Testis (tissue), 2 donors: ENCODE results near the gene FILIP1.

Source experiments
- POLR2A ChIP-seq: fragments of 450-650 bp; IDR thresholded peaks from one replicate; pipeline ENCODE4 v1.6.1; 2017; ENCODE audit warnings: antibody characterized with exemption, mild to moderate bottlenecking, moderate library complexity
- TF ChIP-seq, protein P1 (sequence below), 3 experiments: fragments of 450-650 bp in 2 of 3; fragments of 200-600 bp in 1 of 3; sonication (generic) in 1 of 3; IDR thresholded peaks; one replicate each; pipeline ENCODE4 v1.5.1; 2016 to 2019; ENCODE audit warnings: antibody characterized with exemption in 3 of 3, mild to moderate bottlenecking in 2 of 3, moderate library complexity in 1 of 3

DNA sequence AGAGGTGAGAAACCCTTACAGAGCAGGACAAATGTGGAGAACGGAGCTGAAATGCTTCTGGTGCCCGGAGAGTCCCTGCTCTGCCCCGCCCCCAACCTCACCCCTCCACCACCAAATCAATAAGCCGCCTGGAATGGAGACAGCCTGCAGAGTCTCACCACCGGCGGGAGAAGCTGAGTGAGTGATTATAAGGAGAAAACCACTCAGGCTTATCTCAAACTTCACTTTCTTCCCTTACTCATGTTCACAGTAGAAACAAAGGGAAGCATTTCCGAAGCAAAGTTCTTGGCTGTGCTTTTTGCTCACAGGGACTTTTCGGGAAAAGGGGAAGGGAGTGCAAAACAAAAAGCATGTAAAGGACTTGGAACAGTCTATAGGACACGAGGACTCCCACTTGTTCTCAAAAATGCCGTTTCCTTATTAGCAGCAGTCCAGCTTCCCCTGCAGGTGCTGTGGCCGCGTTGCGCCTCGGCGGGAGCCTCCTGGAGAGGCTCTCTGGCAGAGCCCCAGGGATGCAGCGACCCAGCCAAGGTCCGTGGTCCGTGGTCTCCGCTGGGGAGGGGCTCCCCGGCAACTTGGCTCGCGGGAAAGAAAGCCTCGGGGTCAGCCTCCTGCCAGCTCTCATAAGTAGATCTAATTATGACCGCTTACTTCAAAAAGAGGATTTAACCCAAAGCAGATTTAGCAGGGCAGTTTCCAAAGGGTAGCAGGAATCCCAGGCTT lies 144.2 kb downstream of the FILIP1 start:
- TF ChIP-seq, protein P1, sequence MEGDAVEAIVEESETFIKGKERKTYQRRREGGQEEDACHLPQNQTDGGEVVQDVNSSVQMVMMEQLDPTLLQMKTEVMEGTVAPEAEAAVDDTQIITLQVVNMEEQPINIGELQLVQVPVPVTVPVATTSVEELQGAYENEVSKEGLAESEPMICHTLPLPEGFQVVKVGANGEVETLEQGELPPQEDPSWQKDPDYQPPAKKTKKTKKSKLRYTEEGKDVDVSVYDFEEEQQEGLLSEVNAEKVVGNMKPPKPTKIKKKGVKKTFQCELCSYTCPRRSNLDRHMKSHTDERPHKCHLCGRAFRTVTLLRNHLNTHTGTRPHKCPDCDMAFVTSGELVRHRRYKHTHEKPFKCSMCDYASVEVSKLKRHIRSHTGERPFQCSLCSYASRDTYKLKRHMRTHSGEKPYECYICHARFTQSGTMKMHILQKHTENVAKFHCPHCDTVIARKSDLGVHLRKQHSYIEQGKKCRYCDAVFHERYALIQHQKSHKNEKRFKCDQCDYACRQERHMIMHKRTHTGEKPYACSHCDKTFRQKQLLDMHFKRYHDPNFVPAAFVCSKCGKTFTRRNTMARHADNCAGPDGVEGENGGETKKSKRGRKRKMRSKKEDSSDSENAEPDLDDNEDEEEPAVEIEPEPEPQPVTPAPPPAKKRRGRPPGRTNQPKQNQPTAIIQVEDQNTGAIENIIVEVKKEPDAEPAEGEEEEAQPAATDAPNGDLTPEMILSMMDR (IDR thresholded peaks at IDR 0.05), result no peak
- no peak for TF ChIP-seq POLR2A
